IPS-18a (cell line): ENCODE data around the gene MAP3K6.
"Not testable (repeated sequence)": the region's sequence is repeated elsewhere in the genome, so short reads cannot be mapped to it uniquely, and the experiment has no call there.

Source experiments
- H3K27ac ChIP-seq: one replicate; pipeline ENCODE4 v1.5.1; 2013; ENCODE audit warnings: low read length
- H3K27me3 ChIP-seq: one replicate; pipeline ENCODE4 v1.6.1; 2013; ENCODE audit warnings: mild to moderate bottlenecking, low read length; ENCODE audit not compliant: control insufficient read depth, insufficient read depth
- H3K36me3 ChIP-seq: one replicate; pipeline ENCODE4 v1.6.1; 2013; ENCODE audit warnings: low read depth, low read length; ENCODE audit not compliant: control insufficient read depth
- H3K4me1 ChIP-seq: one replicate; pipeline ENCODE4 v1.6.1; 2013; ENCODE audit warnings: low read depth, low read length; ENCODE audit not compliant: control insufficient read depth
- H3K4me3 ChIP-seq: one replicate; pipeline ENCODE4 v1.5.1; 2013; ENCODE audit warnings: low read length
- H3K9ac ChIP-seq: one replicate; pipeline ENCODE4 v1.6.1; 2013; ENCODE audit warnings: mild to moderate bottlenecking, low read length, moderate library complexity
- H3K9me3 ChIP-seq: one replicate; pipeline ENCODE4 v1.6.1; 2013; ENCODE audit warnings: low read depth, low read length; ENCODE audit not compliant: control insufficient read depth

The MAP3K6 gene

GRCh38 chr1:27366411-27367159 lies at the start of gene MAP3K6:
MAP3K6 (minus strand) TSS chr1:27366961; CDS start chr1:27366597, 364 bp downstream.
- no peaks in the 10 kb centered on the region for H3K9me3 ChIP-seq
- peak within 1 kb of the TSS; percentile 78 for H3K4me3 ChIP-seq
- H3K4me1 ChIP-seq: peaks cover 14% of the 10 kb centered on the region
- peak within 1 kb of the TSS; percentile 47 for H3K9ac ChIP-seq
- H3K36me3 ChIP-seq: no peaks in the 10 kb centered on the region
- no peak within 1 kb of the TSS for H3K27ac ChIP-seq
- peaks cover 14% of the 10 kb centered on the region for H3K27me3 ChIP-seq

- Histone ChIP-seq H3K27me3 (no peaks in the 10 kb centered on the region), H3K9ac (no peak overlapping the region), H3K36me3 (peaks cover 70% of the 10 kb centered on the region), H3K27ac (no peak overlapping the region), H3K9me3 (no peaks in the 10 kb centered on the region), H3K4me1 (peaks cover 16% of the 10 kb centered on the region), H3K4me3 (no peak overlapping the region)
These were observed 47.3 kb upstream of the MAP3K6 start for GRCh38 chr1:27414091-27414490.

DNA sequence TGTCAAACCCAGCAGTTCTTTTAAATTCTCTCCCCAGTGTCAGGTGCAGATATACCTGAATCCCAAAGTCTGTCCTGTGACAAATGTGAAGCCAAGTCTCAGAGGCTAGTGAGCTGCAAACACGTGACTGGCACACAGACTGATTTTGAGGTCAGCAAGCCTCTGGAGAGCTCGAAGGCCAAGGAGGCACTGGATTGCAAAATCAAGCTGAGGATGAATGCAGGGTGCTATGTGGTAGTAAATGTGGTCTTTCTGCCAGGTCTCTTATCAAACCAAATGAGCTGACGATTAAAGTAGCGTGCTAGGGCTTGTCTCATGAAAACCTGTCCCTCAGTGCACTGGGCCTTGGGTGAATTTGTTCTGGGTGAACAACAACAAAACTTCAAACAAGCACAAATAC lies 46.2 kb upstream of the MAP3K6 start:
- H3K4me1 ChIP-seq: peaks cover 5% of the 10 kb centered on the region
- no peak overlapping the region for H3K27ac ChIP-seq
- peaks cover 72% of the 10 kb centered on the region for H3K36me3 ChIP-seq
- H3K9ac ChIP-seq: no peak overlapping the region
- H3K9me3 ChIP-seq: no peaks in the 10 kb centered on the region
- no peaks in the 10 kb centered on the region for H3K27me3 ChIP-seq
- no peak overlapping the region for H3K4me3 ChIP-seq

GRCh38 chr1:27412502-27412901 lies 45.7 kb upstream of the MAP3K6 start:
- H3K36me3 ChIP-seq: peaks cover 69% of the 10 kb centered on the region

GRCh38 chr1:27410709-27411108 lies 43.9 kb upstream of the MAP3K6 start:
- Histone ChIP-seq H3K9ac (no peak overlapping the region), H3K9me3 (no peaks in the 10 kb centered on the region), H3K4me1 (peaks cover 5% of the 10 kb centered on the region), H3K4me3 (no peak overlapping the region), H3K27ac (no peak overlapping the region), H3K27me3 (no peaks in the 10 kb centered on the region), H3K36me3 (peaks cover 63% of the 10 kb centered on the region)

More at GRCh38 chr1:27412502-27412901, 45.7 kb upstream of the MAP3K6 start:
- Histone ChIP-seq H3K9ac (no peak overlapping the region), H3K4me1 (no peaks in the 10 kb centered on the region), H3K9me3 (no peaks in the 10 kb centered on the region), H3K27me3 (no peaks in the 10 kb centered on the region), H3K27ac (no peak overlapping the region), H3K4me3 (no peak overlapping the region)

- Histone ChIP-seq H3K9ac (no peak overlapping the region), H3K36me3 (peaks cover 53% of the 10 kb centered on the region), H3K4me1 (peaks cover 15% of the 10 kb centered on the region), H3K9me3 (no peaks in the 10 kb centered on the region), H3K27me3 (no peaks in the 10 kb centered on the region), H3K4me3 (no peak overlapping the region), H3K27ac (no peak overlapping the region)
These were observed 42.9 kb upstream of the MAP3K6 start for GRCh38 chr1:27409669-27410068.

- H3K27ac ChIP-seq: no peak overlapping the region
- H3K4me3 ChIP-seq: no peak overlapping the region
- no peaks in the 10 kb centered on the region for H3K9me3 ChIP-seq
- H3K36me3 ChIP-seq: peaks cover 38% of the 10 kb centered on the region
- no peak overlapping the region for H3K9ac ChIP-seq
- H3K27me3 ChIP-seq: no peaks in the 10 kb centered on the region
- H3K4me1 ChIP-seq: peaks cover 30% of the 10 kb centered on the region
These were observed 41.4 kb upstream of the MAP3K6 start for GRCh38 chr1:27408151-27408550.

DNA sequence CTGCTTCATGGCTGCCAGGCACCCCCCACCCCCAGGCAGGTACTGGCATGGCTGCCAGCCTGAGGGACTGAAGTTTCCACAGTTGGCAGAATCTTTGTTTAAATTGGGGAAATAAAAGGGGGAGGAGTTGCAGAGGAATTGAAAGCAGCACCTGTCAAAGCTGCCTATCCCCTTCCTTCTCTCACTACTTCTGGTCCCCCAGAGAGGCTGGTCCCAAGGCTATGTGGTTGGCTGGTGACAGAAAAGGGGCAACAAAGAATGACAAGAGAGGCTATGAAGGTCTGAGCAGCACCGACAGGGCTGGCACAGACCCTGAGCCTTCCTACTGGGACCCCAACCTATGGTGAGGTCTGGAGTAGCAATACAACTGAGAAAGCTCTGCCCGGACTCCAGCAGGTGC lies 40.0 kb upstream of the MAP3K6 start:
- H3K9me3 ChIP-seq, H3K9ac ChIP-seq, H3K4me3 ChIP-seq, H3K27ac ChIP-seq, H3K27me3 ChIP-seq: not testable (repeated sequence)
- peaks cover 37% of the 10 kb centered on the region for H3K4me1 ChIP-seq
- H3K36me3 ChIP-seq: peaks cover 24% of the 10 kb centered on the region

- H3K36me3 ChIP-seq: peaks cover 23% of the 10 kb centered on the region
These were observed 39.6 kb upstream of the MAP3K6 start for GRCh38 chr1:27406362-27406680.

DNA sequence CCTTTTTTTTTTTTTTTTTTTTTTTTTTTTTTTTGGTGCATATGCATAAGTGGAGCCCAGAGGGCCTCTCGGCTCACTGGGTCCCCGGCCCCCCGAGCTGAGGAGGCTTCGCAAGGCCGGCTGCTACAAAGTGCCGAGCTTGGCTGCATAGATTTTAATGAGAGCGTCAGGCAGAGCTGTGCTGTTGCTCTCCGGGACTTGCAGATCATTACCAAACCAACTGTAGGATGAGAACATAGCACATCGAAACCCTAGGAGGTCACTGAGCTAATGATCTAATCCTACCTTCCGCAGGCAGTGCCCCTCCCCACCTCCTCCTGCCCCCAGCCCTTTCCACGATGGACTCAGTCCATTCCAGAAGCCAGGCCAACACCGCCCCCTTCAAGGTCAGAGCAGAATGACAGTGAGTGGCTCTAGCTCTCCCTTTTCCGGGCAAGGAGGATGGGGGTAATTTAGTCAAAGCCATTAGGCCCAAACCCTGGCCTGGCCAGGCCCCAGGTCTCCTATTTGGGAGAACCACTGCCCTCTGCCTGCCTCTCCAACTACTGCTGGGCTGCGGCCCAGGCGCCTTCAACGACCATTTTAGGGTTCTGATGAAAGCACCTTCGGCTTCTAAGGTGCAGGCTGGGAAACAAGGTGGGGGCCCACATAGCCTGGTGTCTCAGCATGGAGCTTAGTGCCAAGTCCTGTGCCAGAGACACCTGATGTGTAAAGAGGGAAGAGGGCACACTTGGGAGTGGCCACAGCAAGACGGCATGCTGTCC lies 39.0 kb upstream of the MAP3K6 start:
- not testable (repeated sequence) for H3K9me3 ChIP-seq, H3K9ac ChIP-seq, H3K4me3 ChIP-seq, H3K27me3 ChIP-seq
- Histone ChIP-seq H3K4me1 (peaks cover 37% of the 10 kb centered on the region), H3K27ac (peak overlapping the region; percentile 2), H3K36me3 (peaks cover 17% of the 10 kb centered on the region)

More at GRCh38 chr1:27406362-27406680, 39.6 kb upstream of the MAP3K6 start:
- Histone ChIP-seq H3K4me3 (no peak overlapping the region), H3K9me3 (no peaks in the 10 kb centered on the region), H3K27me3 (no peaks in the 10 kb centered on the region), H3K27ac (no peak overlapping the region), H3K9ac (no peak overlapping the region), H3K4me1 (peaks cover 37% of the 10 kb centered on the region)

GRCh38 chr1:27405074-27405473 lies 38.3 kb upstream of the MAP3K6 start:
- Histone ChIP-seq H3K4me3 (no peak overlapping the region), H3K9ac (no peak overlapping the region), H3K36me3 (peaks cover 11% of the 10 kb centered on the region), H3K4me1 (peaks cover 37% of the 10 kb centered on the region), H3K27me3 (no peaks in the 10 kb centered on the region), H3K27ac (peak overlapping the region; percentile 2), H3K9me3 (no peaks in the 10 kb centered on the region)

- H3K27me3 ChIP-seq: no peaks in the 10 kb centered on the region
- H3K9ac ChIP-seq: no peak overlapping the region
- peaks cover 8% of the 10 kb centered on the region for H3K36me3 ChIP-seq
- H3K9me3 ChIP-seq: no peaks in the 10 kb centered on the region
- H3K4me1 ChIP-seq: peaks cover 38% of the 10 kb centered on the region
- no peak overlapping the region for H3K27ac ChIP-seq
- H3K4me3 ChIP-seq: no peak overlapping the region
These were observed 37.2 kb upstream of the MAP3K6 start for GRCh38 chr1:27403931-27404330.
